HG03342 (cell line): ENCODE measurements around the gene PLAAT2.

ENCODE experiments used
- ATAC-seq: cut with Tn5 transposase; IDR thresholded peaks from one replicate; pipeline ENCODE4 v1.9.1; 2021; ENCODE audit warnings: mild to moderate bottlenecking, moderate library complexity; ENCODE audit not compliant: unreplicated experiment

PLAAT2 gene

DNA sequence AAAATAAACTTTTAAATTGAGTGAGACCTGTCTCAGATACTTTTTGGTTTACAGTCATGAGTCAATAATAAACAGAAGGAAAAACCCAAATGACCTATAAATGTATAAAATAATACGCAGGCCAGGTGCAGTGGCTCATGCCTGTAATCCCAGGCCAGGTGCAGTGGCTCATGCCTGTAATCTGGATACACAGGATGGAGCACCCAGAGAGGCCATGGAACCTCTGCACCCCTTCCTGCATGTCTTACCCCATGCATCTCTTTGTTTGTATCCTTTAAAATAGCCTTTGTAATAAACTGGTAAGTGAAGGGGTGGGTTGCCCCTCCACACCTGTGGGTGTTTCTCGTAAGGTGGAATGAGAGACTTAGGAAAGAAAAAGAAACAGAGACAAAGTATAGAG, 35.5 kb downstream of the PLAAT2 start:
- no peak for ATAC-seq

DNA sequence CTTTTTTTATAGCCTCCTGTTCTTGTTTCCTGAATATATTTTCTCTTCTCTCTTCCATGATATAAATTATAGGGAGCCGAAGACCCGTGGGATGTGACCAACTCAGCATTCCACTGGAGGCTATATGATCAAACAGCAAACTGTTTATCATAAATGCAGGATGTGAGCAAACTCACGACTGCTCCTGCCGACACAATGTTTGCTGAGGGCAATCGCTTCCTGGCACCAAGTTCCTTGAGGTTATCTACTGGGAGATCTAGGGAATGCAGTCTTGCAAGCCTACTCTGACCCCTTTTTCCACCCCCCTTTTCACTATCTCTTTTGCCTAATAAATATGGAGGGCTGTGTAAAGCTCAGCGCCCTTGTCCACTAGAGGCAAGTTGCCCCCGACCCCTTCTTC, 40.0 kb downstream of the PLAAT2 start:
- ATAC-seq: no peak

DNA sequence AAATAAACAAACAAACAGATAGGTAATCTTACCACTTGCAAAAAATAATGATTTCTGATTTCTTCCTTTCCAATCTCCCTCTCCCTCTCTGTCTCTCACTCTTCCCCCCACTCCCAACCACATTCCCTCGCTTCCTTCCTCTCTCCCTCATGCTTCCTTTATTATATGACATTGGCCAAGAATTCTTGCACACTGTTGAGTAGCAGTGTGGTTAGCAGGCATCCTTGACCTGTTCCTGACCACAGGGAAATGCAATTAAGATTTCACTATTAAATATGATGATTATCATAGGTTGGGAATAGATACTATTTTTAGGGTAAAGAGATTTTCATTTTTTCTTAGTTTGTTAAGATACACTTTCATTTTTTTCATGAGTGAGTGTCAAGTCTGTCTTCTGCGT, 41.3 kb downstream of the PLAAT2 start:
- no peak for ATAC-seq

DNA sequence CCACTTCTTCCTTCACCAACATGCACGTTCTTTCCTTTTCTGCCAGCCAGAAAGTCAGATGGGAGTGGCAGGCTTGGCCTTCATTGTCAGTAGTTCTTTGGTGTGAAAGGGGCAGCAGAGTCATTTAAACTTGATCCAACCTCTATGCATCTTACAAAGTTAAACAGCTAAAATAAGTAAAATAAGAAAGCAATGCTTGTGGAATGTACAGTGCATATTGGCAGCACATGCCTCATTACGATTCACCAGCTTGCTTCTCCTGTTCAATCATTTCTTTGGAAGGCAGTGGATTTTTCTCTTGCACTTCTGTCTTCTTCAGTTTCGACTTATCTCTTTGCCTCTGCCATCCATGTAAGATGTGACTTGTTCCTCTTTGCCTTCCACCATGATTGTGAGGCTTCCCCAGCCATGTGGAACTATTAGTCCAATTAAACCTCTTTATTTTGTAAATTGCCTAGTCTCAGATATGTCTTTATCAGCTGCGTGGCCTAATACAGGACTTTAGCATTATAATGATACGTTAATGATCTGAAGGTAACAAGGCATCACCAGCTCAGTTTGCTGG, 42.5 kb downstream of the PLAAT2 start:
- ATAC-seq: no peak

DNA sequence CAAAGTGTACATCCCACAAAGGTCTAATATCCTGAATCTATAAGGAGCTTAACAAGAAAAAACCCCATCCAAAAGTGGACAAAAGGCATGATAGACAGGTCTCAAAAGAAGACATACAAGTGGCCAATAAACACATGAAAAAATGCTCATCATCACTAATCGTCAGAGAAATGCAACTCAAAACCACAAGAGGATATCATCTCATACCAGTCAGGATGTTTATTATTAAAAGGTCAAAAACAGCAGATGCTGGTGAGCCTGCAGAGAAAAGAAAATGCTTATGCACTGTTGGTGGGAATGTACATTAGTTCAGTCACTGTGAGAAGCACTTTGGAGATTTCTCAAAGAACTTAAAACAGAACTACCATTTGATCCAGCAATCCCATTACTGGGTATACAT, 44.6 kb downstream of the PLAAT2 start:
- ATAC-seq: no peak

DNA sequence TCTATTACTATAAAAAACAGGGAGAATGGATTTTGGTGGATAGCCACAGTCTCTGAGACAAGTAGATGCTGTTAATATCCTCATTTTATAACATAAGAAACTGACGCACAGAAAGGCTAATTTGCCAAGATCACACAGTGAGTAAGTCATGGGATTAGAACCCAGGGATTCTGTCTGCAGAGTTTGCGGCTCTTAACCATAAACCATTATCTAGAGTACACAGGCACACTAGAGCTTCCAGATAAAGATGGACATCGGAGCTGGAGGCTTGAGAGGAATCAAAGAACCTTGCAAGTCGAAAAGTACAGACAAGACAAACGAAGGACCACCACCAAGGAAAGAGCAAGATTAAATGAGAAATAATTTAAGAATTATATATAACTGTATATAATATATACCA, 46.0 kb downstream of the PLAAT2 start:
- ATAC-seq: no peak

DNA sequence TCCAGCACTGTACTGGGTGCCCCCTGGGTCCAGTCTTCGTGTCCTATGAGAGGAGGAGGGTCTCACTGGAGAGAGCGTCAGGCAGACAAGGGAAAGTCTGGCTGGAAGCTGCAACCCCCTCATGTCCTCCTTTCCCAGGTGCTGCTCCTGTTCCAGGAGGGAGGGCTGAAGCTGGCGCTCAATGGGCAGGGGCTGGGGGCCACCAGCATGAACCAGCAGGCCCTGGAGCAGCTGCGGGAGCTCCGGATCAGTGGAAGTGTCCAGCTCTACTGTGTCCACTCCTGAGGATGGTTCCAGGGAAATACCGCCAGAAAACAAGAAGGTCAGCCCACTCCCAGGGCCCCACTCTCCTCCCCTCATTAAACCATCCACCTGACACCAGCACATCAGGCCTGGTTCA, 47.1 kb downstream of the PLAAT2 start:
- ATAC-seq: no peak

DNA sequence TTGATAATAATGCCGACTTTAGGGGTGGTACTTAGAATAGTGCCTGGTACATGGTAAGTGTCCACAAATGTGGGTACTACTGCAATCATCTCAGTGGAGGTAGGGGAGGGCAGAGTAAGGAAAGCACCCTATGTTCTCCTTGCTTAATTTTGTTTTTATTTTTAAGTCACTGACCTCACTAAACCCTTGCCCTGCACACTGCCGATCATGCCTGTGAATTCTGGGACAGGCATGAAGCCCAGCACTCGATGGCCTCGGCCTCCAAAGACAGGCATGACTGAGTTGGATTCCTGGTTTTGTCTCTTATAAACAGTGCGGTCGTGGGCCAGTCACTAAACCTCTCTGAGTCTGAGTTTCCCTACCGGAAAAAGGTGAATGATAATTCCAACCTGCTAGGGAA, 50.4 kb downstream of the PLAAT2 start:
- no peak for ATAC-seq

DNA sequence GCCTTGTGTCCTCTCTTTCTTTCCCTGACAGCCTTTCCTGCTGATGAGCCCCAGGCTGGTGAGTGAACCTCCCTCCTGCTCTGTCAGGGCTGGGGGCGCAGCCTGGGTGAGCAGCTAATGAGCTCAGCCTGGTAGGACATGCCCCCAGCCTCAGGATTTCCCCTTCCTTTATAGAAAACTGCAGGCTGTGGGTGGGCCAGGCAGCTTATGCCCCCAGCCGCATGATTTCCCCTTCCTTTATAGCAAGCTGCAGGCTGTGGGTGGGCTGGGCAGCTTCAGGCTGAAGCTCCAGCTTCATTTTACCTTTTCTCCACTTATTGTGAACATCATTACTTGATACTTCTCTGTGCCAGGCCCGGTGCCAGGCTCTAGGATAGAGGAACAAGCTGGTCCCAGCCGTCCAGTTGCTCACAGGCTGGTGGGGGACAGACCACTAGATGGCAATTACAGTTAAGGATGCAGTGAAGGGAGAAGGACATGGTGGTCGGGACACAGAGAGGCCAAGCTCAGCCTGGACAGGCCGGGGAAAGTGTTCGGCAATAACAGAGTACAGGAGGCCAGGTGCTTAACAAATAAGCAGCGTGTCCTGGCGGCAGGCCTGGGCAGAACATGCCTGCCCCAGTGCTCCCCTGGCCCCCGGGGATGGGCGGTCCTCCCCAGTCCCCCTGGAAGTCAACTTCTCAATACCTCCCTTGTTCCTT, 52.0 kb downstream of the PLAAT2 start:
- ATAC-seq: no peak

DNA sequence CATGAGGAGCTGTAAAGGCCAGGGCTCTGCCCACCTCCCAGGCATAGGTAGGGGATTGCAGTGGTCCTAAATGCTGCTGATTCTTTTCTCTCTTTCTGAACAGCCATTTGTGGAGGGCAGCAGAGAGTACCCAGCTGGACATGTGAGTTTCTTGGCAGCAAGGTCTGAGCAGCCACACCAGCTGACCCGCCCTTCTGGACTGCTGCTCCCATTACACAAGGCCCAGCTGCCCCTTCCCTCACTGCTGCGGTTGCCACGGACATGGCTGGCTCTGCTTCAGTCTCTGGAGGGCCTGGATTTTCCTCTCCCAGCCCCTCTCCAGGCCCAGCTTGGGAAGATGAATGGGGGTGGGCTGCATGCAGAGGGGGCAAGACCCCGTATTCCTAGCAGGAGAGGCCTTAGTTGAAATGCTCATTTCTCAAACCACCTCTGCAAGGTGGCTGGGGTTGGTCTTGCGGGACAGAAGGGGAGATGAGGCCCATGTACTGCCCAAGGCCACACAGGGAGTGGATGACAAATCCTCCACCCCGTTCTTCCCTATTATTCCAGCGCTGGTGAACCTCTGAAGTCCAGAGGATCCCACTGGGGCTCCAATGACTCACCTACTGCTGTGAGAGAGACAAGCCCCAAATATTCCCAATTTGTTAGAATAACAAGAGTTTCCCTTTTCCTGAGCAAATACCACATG, 52.7 kb downstream of the PLAAT2 start:
- no peak for ATAC-seq

DNA sequence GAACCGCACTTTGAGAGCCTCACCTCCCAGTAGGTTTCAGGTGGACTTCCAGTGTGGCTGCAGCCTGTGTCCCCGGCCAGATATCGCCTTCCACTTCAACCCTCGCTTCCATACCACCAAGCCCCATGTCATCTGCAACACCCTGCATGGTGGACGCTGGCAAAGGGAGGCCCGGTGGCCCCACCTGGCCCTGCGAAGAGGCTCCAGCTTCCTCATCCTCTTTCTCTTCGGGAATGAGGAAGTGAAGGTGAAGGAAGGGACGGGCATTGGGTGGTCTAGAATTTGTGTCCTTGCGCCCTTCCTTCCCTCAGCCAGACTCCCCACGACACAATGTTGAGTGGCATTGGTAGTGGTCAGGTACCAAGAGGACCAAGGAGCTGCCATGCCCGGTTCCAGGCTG, 54.4 kb downstream of the PLAAT2 start:
- no peak for ATAC-seq

DNA sequence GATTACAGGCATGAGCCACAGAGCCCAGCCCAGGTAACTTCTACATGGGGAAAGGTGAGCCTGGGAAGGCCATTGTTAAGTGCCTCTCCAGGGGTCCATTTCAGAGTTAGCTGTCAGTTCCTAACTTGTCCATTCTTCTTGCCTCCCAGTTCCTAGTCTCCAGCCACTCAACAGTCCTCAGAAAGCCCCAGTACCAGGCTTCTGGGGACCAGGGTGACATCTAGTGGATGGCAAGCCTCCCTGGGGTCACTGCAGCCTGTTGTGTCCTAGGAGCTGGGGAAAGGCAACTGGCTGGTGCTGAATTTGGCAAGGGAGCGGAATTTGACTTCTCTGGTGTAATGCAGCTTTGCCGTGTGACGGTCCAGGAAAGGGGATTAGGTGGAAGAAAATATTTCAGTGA, 55.2 kb downstream of the PLAAT2 start:
- no peak for ATAC-seq

DNA sequence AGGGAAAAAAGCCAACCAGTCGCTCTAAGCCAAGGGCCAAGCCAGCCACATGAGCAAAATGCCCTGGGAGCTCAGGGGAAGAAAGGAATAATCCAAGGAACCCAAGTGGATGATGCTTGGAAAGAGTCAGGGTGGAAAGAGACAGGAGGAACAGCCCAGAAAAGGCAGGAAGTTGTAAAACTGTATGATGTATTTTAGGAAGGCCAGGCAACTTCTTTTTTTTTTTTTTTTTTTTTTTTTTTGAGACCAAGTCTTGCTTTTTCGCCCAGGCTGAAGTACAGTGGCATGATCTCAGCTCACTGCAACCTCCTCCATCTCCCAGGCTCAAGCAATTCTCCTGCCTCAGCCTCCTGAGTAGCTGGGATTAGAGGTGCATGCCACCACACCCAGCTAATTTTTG, 55.7 kb downstream of the PLAAT2 start:
- no peak for ATAC-seq

DNA sequence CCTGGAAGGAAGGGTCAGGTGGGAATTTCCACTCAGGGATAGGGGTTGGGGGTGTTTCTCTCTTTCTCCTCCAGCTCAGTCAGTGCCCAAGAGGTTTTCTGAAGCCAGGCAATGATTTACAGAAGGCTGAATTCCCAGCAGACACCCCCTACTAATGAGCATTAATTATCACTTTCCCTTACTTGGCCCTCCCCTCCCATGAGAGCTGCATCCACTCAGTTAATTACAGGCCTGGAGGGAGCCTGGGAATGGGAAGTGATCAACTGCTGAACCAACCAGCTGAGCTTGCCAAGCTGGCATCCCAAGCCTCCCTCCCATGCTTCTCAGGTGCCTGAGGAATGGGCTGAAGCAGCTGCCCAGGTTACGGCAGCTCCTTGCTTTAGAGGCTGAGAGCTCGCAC, 56.3 kb downstream of the PLAAT2 start:
- no peak for ATAC-seq

DNA sequence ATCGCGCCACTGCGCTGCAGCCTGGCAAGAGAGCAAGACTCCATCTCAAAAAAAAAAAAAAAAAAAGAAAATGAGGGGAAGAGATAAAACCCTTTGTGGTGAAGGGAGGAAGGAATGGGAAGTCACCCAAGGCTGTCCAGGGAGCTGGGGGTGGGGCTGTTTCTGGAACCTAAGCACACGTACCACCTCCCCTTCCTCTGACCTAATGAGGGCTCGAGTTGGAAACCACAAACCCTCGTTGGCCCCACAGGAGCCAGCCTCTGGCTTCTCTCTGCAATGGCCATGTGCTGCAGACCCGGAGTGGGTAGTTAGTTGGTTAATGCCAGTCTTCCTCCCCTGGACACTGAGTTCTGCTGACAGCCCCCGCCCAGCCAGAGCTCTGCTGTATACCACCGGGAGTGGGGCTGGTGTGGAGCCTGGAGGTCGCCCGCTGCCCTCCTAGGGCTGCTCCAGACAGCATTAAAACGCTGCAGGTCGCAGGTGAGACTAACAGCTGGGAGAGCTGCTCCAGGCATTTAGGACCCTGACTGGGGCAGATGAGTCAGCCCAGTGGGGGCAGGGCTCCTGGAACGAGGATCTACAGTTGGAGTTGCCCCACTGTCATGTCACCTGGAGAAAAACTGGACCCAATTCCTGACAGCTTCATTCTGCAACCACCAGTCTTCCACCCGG, 57.2 kb downstream of the PLAAT2 start, which contains the start of gene LGALS12:
TSS of gene LGALS12 (plus strand) at position 228 of the 672 bp plus-strand sequence. CDS start at position 603, 375 bp downstream.
- no peak for ATAC-seq

DNA sequence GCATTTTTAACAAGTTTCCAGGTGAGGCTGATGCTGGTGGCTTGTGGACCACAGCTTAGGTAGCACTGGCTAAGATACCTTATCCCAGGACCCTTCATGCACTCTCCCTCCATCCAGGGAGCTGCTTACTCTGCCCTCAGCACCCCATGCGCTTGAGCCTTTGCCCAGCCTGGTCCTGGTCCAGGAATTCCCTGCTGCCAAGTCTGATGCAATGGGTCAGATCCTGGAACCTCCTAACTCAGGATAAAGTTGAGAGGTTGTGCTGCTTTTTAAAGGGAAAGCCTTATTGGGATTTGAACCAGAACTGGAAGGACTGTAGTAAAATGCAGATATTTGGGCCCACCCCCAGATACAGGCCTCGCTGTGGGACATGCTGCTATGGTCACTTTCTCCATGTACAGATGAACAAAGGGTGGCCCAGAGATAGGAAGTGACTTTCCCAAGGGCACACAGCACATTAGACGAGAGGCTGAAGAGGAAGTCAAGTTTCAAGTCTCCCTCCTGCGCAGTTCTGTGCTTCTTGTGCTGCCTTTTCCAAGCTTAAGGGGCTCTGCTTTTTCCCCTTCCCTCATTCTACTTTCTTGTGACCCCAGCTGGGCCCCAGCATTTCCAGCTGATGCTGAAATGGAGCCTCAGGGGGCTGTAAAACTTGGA, 58.1 kb downstream of the PLAAT2 start:
- no peak for ATAC-seq

DNA sequence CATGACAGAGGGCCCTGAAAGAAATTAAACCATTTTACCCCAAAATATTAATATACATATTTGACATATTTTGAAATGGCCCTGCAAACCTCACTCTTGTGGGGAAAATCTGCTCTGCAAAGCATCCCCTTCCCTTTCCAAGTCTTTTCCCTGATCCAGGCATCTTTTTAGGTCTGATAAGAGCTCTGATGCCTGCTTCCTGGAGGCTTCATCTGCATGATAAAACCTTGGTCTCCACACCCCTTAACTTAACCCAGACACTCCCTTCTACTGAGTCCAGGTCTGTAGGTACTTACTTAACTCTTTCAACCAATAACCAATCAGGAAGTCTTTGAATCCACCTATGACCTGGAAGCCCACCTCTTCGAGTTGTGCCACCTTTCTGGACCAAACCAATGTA, 59.1 kb downstream of the PLAAT2 start:
- no peak for ATAC-seq

DNA sequence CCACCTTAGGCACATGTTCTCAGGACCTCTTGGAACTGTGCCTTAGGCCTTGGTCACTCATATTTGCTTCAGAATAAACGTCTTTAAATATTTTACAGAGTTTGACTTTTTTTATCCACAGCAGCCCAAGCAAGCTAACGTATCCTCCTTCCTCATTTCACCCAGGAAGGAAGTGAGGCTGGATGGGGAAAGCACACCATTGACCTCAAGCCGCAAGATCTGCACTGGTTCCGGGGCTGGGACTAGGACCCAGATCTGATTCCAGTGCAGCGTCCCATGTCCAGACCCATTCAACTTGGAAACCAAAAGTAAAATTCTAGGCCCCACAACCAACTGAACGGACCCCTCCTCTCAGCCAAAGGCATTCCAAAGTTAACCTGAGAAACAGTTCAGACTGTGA, 59.7 kb downstream of the PLAAT2 start:
- ATAC-seq: no peak
